Esophagus muscularis mucosa (tissue), 4 donors: ENCODE measurements around the gene XYLB. TPM values are rescaled to one million over a fixed set of nuclear protein-coding genes. Genes with fewer than 3 reads are reported as not detected.
"Not testable (repeated sequence)": the region's sequence is repeated elsewhere in the genome, so short reads cannot be mapped to it uniquely, and the experiment has no call there.

Source experiments
- DNase-seq: peaks from one replicate; pipeline ENCODE4 v3.0.0-alpha.2; 2017; ENCODE audit errors: extremely low spot score
- H3K27ac ChIP-seq, 4 donors: fragments of 200-600 bp; sonication (generic); replicated peaks in 1 of 4; 1 replicate in 3 of 4; 2 replicates in 1 of 4; pipeline ENCODE4 v1.5.1; 2016 to 2019; ENCODE audit warnings: mild to moderate bottlenecking in 1 of 4
- H3K27me3 ChIP-seq, 4 donors: fragments of 200-600 bp; sonication (generic); one replicate each; pipeline versions ENCODE4 v1.5.1 to v1.6.0; 2016 to 2019
- H3K36me3 ChIP-seq, 4 donors: fragments of 200-600 bp; sonication (generic); one replicate each; pipeline ENCODE4 v1.5.1; 2016 to 2019
- H3K4me1 ChIP-seq, 4 donors: fragments of 200-600 bp; sonication (generic); one replicate each; pipeline ENCODE4 v1.5.1; 2016 to 2019
- H3K4me3 ChIP-seq, 4 donors: fragments of 200-600 bp; sonication (generic); 1 replicate in 2 of 4; 2 replicates in 2 of 4; pipeline ENCODE4 v1.5.1; 2016 to 2019; ENCODE audit warnings: mild to moderate bottlenecking in 4 of 4, moderate library complexity in 1 of 4
- H3K9me3 ChIP-seq, 4 donors: fragments of 200-600 bp; sonication (generic); 1 replicate in 3 of 4; 2 replicates in 1 of 4; pipeline ENCODE4 v1.5.1; 2016 to 2019
- EP300 ChIP-seq: sonication (generic); formaldehyde crosslinking; IDR thresholded peaks from one replicate; pipeline ENCODE4 v1.6.1; 2017; ENCODE audit warnings: antibody characterized with exemption
- POLR2A ChIP-seq: fragments of 450-650 bp; IDR thresholded peaks from one replicate; pipeline ENCODE4 v1.6.1; 2017; ENCODE audit warnings: antibody characterized with exemption, moderate library complexity, mild to moderate bottlenecking, low read depth
- POLR2AphosphoS5 ChIP-seq, 2 donors: sonication (generic); formaldehyde crosslinking; IDR thresholded peaks; one replicate each; pipeline ENCODE4 v1.6.1; 2017; ENCODE audit warnings: antibody characterized with exemption in 2 of 2
- WGBS: methylation state at CpG from one replicate; pipeline ENCODE4 v1.1.5; 2018; 5-methylcytosine and 5-hydroxymethylcytosine counted together
- intact Hi-C: fragments of 100-400 bp; cut with DNase I; formaldehyde crosslinking; loops from one replicate; pipeline ENCODE4 v1.15.1; 2023
- total RNA-seq, 4 donors: library from RNA; depleted of rRNA; stranded (reverse); fragments of >200 nt; gene quantifications; one replicate each; pipeline versions ENCODE4 v1.1.0 to v1.2.1, GENCODE V29; 2016
- TF ChIP-seq, protein P1 (sequence below), 3 experiments: fragments of 200-600 bp in 2 of 3; fragments of 450-650 bp in 1 of 3; sonication (generic) in 2 of 3; IDR thresholded peaks; one replicate each; pipeline ENCODE4 v1.5.1; 2017 to 2019; ENCODE audit warnings: antibody characterized with exemption in 3 of 3, mild to moderate bottlenecking in 2 of 3, moderate library complexity in 1 of 3

Gene XYLB
- total RNA-seq, 4 donors from 2014 or later: 0.65 to 2.5 (median 1.2) TPM

DNA sequence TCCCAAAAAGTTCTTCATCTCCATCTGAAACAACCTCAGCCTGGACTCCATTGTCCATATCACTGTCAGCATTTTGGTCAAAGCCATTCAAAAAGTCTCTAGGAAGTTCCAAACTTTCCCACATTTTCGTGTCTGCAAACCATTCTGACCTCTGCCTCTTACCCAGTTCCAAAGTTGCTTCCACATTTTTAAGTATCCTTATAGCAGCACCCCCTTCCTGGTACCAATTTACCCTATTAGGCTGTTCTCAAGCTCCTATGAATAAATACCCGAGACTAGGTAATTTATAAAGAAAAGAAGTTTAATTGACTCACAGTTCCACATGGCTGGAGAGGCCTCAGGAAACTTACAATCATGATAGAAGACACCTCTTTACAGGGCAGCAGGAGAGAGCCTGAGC lies 87.1 kb downstream of the XYLB start:
- WGBS: 81% methylated on average over 2 of the region's 2 CpGs
- DNase-seq, H3K27me3 ChIP-seq, H3K36me3 ChIP-seq, H3K4me1 ChIP-seq, H3K4me3 ChIP-seq, intact Hi-C loops, H3K27ac ChIP-seq: not testable (repeated sequence)
- peaks cover 0 to 29% (median 21%) of the 10 kb centered on the region in 4 donors for H3K9me3 ChIP-seq

DNA sequence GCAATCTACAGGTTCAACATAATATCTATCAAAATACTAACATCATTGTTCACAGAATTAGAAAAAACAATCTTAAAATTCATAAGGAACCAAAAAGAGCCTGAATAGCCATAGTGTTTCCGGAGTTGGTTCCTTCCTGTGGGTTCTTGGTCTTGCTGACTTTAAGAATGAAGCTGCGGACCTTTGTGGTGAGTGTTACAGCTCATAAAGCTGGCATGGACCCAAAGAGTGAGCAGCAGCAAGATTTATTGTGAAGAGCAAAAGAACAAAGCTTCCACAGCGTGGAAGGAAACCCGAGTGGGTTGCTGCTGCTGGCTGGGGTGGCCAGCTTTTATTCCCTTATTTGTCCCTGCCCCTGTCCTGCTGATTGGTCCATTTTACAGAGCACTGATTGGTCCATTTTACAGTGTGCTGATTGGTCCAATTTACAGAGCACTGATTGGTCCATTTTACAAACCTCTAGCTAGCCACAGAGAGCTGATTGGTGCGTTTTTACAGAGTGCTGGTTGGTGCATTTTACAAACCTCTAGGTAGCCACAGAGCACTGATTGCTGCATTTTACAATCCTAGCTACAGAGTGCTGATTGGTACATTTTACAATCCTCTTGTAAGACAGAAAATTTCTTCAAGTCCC lies 92.0 kb downstream of the XYLB start:
- 55% methylated on average over 5 of the region's 5 CpGs for WGBS
- peaks cover 0 to 24% (median 17%) of the 10 kb centered on the region in 4 donors for H3K9me3 ChIP-seq
- H3K36me3 ChIP-seq, H3K4me3 ChIP-seq, H3K4me1 ChIP-seq, H3K27ac ChIP-seq, DNase-seq, intact Hi-C loops, H3K27me3 ChIP-seq: not testable (repeated sequence)

DNA sequence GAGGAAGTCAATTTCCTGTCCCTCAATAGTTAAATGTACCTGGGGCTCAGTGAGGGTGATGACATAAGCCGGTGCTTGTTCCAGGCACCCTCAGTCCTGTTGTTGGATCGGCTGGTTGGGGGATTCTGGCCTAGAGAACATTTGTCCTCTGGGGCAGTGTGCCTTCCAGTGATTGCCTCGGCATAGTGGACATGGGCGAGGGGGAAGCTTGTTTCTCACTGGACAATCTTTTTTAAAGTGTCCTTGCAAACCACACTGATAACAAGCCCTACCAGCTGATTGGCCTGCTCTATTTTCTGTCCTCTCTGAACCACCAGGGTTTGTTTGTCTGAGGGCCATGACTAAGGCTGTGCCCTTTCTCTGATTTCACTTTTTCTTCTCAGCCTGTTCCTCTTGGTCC lies 96.6 kb downstream of the XYLB start:
- H3K27ac ChIP-seq, H3K27me3 ChIP-seq, H3K4me3 ChIP-seq, DNase-seq, H3K36me3 ChIP-seq, intact Hi-C loops, H3K4me1 ChIP-seq: not testable (repeated sequence)
- H3K9me3 ChIP-seq: peaks cover 0 to 12% (median 9%) of the 10 kb centered on the region in 4 donors
- 61% methylated on average over 4 of the region's 4 CpGs for WGBS

DNA sequence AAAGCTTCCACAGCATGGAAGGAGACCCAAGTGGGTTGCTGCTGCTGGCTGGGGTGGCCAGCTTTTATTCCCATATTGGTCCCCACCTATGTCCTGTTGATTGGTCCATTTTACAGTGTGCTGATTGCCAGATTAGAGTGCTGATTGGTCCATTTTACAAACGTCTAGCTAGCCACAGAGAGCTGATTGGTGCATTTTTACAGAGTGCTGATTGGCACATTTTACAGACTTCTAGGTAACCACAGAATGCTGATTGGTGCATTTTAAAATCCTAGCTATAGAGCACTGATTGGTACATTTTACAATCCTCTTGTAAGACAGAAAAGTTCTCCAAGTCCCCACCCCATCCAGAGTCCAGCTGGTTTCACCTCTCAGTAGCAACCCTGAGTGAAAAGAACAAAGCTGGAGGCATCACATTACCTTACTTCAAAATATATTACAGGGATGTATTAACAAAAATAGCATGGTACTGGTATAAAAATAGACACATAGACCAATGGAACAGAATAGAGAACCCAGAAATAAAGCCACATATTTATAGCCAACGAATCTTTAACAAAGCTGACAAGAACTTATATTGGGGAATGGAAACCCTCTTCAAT lies 99.6 kb downstream of the XYLB start:
- Histone ChIP-seq H3K36me3 (no peaks in the 10 kb centered on the region), H3K27ac (no peak overlapping the region), H3K4me1 (no peaks in the 10 kb centered on the region), H3K27me3 (no peaks in the 10 kb centered on the region), H3K4me3 (no peak overlapping the region), H3K9me3 (no peaks in the 10 kb centered on the region)
- intact Hi-C loops: no loop called here
- DNase-seq: no peak
- WGBS: 77% methylated on average over 2 of the region's 2 CpGs
- TF ChIP-seq EP300 (no peak), POLR2A (no peak), POLR2AphosphoS5 (IDR thresholded peaks at IDR 0.05) (no peak)
- TF ChIP-seq, protein P1, sequence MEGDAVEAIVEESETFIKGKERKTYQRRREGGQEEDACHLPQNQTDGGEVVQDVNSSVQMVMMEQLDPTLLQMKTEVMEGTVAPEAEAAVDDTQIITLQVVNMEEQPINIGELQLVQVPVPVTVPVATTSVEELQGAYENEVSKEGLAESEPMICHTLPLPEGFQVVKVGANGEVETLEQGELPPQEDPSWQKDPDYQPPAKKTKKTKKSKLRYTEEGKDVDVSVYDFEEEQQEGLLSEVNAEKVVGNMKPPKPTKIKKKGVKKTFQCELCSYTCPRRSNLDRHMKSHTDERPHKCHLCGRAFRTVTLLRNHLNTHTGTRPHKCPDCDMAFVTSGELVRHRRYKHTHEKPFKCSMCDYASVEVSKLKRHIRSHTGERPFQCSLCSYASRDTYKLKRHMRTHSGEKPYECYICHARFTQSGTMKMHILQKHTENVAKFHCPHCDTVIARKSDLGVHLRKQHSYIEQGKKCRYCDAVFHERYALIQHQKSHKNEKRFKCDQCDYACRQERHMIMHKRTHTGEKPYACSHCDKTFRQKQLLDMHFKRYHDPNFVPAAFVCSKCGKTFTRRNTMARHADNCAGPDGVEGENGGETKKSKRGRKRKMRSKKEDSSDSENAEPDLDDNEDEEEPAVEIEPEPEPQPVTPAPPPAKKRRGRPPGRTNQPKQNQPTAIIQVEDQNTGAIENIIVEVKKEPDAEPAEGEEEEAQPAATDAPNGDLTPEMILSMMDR (IDR thresholded peaks at IDR 0.05): no peak

DNA sequence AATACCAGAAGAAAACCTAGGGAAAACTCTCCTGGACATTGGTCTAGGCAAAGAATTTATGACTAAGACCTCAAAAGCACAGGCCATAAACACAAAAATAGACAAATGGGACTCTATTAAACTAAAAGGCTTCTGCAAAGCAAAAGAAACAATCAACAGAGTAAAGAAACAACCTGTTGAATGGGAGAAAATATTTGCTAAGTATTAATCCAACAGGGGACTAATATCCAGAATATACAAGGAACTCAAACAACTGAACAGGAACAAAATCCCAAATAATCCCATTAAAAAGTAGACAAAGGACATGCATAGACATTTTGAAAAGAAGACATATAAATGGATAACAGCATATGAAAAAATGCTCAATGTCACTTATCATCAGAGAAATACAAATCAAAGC lies 100.2 kb downstream of the XYLB start:
- Histone ChIP-seq H3K4me3 (no peak overlapping the region), H3K4me1 (no peaks in the 10 kb centered on the region), H3K27me3 (no peaks in the 10 kb centered on the region), H3K27ac (no peak overlapping the region), H3K36me3 (no peaks in the 10 kb centered on the region), H3K9me3 (no peaks in the 10 kb centered on the region)
- no peak for DNase-seq
- intact Hi-C loops: no loop called here
- TF ChIP-seq, protein P1 (IDR thresholded peaks at IDR 0.05): no peak
- TF ChIP-seq EP300 (no peak), POLR2AphosphoS5 (IDR thresholded peaks at IDR 0.05) (no peak), POLR2A (no peak)

DNA sequence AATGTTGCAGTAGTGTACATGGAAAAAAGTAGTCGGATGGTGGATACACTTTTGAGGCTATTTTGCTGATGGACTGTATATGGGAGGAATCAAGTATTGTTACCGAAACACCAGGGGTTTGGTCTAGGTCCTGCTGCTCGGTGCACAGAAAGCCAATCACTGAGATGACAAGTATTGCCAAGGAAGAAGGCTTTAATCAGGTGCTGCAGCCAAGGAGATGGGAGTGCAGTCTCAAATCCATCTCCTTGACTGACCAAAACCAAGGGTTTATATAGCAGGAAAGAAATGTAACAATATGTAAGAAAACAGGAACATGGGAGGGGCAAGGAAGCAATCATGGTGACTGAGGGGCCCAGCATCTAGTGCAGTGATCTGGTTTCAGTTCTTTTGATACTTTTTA lies 104.3 kb downstream of the XYLB start:
- Histone ChIP-seq H3K36me3 (no peaks in the 10 kb centered on the region), H3K27me3 (no peaks in the 10 kb centered on the region), H3K4me3 (no peak overlapping the region), H3K27ac (no peak overlapping the region), H3K4me1 (peaks cover 2 to 18% (median 12%) of the 10 kb centered on the region in 4 donors), H3K9me3 (no peaks in the 10 kb centered on the region)
- intact Hi-C loops: loop anchor here (5.0 kb wide), 1 partner anchor 314 kb away; the partner anchor contains the start of genes ACAA1 and MYD88
- TF ChIP-seq POLR2AphosphoS5 (IDR thresholded peaks at IDR 0.05) (no peak), POLR2A (no peak), EP300 (no peak)
- TF ChIP-seq, protein P1 (IDR thresholded peaks at IDR 0.05): no peak
- 94% methylated on average over 3 of the region's 3 CpGs for WGBS
- no peak for DNase-seq
